Testis (tissue), 2 donors: ENCODE data around the gene GNAI3.

Experiments used
- CTCF ChIP-seq, 3 experiments: fragments of 450-650 bp in 2 of 3; fragments of 200-600 bp in 1 of 3; sonication (generic) in 1 of 3; IDR thresholded peaks; one replicate each; pipeline ENCODE4 v1.5.1; 2016 to 2019; ENCODE audit warnings: antibody characterized with exemption in 3 of 3, mild to moderate bottlenecking in 2 of 3, moderate library complexity in 1 of 3
- POLR2A ChIP-seq: fragments of 450-650 bp; IDR thresholded peaks from one replicate; pipeline ENCODE4 v1.6.1; 2017; ENCODE audit warnings: antibody characterized with exemption, mild to moderate bottlenecking, moderate library complexity

DNA sequence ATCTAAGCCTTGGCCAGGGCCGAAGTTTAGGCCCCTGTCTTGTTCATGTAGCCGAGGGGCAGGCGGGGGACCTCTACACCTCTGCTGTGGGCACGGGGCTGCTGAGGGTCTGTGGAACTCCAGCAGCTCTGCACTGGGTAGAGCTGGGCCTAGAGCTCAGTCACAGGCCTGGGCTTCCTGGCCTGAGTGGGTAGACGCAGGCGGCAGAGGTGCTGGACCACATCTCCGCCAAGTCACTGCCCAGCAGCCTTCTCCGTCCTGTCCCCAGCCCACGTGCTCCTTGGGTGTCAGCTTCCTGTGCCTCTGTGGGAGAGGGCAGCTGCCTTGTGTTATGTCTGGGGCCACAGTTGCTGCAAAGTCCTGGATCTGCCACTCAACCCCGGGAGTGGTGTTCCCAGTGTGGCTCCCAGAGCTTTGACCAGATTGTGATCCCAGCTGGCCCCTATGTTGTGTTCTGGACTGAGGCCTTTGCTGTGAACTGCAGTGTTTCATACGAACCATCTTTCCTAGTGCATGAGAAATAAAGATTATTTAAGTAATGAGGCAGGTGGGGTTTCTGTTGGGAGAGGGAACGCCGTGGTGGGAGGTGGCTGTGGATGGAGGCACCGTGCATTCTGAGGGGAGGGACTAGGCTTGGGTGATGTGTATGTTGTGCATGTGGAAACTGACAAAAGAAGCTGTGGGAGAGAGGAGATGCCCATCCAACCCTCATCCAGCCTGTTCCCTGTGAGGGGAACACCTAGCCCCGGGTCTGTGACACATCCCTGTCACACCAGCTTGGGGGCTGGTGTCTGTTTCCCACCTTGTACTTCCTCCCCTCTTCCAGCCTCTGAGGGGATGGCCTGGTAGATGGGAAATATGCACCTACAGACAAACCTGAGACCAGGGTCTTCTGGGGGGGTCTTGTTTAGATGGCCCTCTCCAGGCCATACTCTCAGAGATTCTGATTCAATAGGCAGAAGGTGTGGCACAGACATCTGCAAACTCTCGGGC, 83.4 kb downstream of the GNAI3 start:
- TF ChIP-seq CTCF (IDR thresholded peaks at IDR 0.05), result no peak
- TF ChIP-seq POLR2A, result no peak
